Astrocyte (in vitro differentiated cells and primary cell): Measurements from ENCODE around the gene PARP8.

Experiments
- EZH2 ChIP-seq: IDR thresholded peaks from 2 replicates; pipeline ENCODE4 v1.6.1; 2012; ENCODE audit warnings: mild to moderate bottlenecking, low read length, inconsistent platforms; ENCODE audit not compliant: insufficient read depth
- TF ChIP-seq, protein P1 (sequence below): IDR thresholded peaks from 2 replicates; pipeline ENCODE4 v1.5.1; 2011; ENCODE audit warnings: low read depth, mild to moderate bottlenecking, inconsistent platforms, low read length, moderate library complexity; ENCODE audit not compliant: insufficient read depth

DNA sequence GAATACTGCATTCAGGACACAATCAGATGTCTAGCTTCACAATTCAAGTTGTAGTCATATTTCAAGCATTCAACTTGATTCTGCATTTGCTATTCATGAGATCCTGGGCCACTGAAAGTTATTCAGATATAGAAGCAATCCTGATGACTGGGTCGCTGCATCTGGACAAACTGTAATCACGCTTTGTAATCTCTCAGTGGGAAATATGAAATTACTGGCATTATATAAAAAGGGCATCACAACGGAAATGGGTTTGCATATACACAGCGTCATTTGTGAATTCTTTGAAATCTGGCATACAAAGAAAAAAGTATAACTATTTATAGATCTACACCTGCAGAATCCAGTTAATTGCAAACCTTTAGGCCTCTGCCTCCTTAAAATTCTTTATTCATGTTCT lies 102.2 kb downstream of the PARP8 start:
- TF ChIP-seq, protein P1, sequence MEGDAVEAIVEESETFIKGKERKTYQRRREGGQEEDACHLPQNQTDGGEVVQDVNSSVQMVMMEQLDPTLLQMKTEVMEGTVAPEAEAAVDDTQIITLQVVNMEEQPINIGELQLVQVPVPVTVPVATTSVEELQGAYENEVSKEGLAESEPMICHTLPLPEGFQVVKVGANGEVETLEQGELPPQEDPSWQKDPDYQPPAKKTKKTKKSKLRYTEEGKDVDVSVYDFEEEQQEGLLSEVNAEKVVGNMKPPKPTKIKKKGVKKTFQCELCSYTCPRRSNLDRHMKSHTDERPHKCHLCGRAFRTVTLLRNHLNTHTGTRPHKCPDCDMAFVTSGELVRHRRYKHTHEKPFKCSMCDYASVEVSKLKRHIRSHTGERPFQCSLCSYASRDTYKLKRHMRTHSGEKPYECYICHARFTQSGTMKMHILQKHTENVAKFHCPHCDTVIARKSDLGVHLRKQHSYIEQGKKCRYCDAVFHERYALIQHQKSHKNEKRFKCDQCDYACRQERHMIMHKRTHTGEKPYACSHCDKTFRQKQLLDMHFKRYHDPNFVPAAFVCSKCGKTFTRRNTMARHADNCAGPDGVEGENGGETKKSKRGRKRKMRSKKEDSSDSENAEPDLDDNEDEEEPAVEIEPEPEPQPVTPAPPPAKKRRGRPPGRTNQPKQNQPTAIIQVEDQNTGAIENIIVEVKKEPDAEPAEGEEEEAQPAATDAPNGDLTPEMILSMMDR: no peak
- TF ChIP-seq EZH2: no peak
